ENCODE results near the gene ADAMTS8. TPM values are rescaled to one million over a fixed set of nuclear protein-coding genes. Genes with fewer than 3 reads are reported as not detected.

ADAMTS8 gene
- total and polyA plus RNA-seq, 10 donors, result 0.30 to 2.5 (median 0.73) TPM; not detected in 1

DNA sequence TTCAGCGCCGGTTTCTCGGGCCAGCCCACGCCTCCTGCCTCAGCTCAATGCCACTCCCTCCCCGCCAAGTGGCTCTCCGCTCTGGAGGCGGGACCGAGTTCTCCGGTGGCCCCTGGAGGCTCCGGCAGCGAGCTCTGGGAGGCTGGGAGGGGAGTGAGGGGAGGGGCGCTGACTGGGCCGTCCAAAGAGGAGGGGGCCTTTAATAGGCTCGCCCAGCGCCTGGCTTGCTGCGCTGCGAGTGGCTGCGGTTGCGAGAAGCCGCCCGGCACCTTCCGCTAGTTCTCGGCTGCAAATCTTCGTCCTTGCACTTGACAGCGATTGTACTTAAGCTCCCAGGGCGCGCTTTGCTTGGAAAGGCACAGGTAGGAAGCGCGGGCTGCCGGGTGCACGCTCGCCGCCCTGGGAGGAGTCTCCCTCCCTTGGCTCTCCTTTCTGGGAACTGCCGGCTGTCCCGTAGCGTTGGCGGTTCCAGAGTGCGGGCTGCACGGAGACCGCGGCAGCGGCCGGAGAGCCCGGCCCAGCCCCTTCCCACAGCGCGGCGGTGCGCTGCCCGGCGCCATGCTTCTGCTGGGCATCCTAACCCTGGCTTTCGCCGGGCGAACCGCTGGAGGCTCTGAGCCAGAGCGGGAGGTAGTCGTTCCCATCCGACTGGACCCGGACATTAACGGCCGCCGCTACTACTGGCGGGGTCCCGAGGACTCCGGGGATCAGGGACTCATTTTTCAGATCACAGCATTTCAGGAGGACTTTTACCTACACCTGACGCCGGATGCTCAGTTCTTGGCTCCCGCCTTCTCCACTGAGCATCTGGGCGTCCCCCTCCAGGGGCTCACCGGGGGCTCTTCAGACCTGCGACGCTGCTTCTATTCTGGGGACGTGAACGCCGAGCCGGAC is 20.3 kb upstream of the ADAMTS8 start, which contains the start of gene ADAMTS15:
Gene ADAMTS15 (plus strand): TSS at position 230 of the 894 bp plus-strand sequence. CDS start 329 bp downstream, at position 559.
- H3K36me3 ChIP-seq, result no peaks in the 10 kb centered on the region
- H3K4me1 ChIP-seq, result peaks cover 13 to 31% (median 21%) of the 10 kb centered on the region in 6 donors
- WGBS, 5 donors, result 0 to 2% (median 1%) methylated on average over 31 to 75 of the region's 75 CpGs
- peak within 1 kb of the TSS; percentile 35 to 70 (median 44) for H3K4me3 ChIP-seq
- H3K9me3 ChIP-seq, result no peaks in the 10 kb centered on the region
- no peak for DNase-seq
- intact Hi-C loops (cut with DNase I; ENCODE audit: low total_unique reads), result no loop called here
- peak; percentile 41 to 80 (median 75) for TF ChIP-seq POLR2AphosphoS5 (IDR thresholded peaks at IDR 0.05)
- TF ChIP-seq POLR2A (IDR thresholded peaks at IDR 0.05), result no peak
- peaks cover 0 to 66% (median 27%) of the 10 kb centered on the region in 7 donors for H3K27me3 ChIP-seq (replicated peaks in 1 of 7)
- H3K27ac ChIP-seq, result peak within 1 kb of the TSS in 5 of 8 donors; percentile 31 to 61 (median 49)

DNA sequence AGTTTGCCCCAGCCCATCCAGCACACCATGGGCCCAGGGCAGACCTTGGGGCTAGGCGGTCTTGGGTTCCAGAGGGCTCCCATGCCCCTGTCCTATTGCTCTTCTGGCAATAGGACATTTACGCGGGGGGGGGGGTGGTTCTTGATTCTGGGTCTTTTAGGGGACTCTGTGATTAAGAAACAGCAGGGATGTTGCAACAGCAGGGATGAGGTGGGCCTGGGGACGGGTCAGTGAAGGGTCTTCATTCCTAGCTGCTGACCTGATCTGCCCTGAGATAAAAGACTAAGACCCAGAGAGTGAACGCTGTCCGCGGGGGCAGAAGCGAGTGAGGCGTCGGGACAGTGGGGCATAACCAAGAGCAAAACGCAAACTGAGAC is 19.6 kb upstream of the ADAMTS8 start:
- Histone ChIP-seq H3K27ac (peak overlapping the region in 1 of 8 donors; percentile 61), H3K36me3 (no peaks in the 10 kb centered on the region), H3K9me3 (no peaks in the 10 kb centered on the region), H3K27me3 (replicated peaks in 1 of 7) (peaks cover 0 to 66% (median 27%) of the 10 kb centered on the region in 7 donors), H3K4me1 (peaks cover 13 to 31% (median 21%) of the 10 kb centered on the region in 6 donors), H3K4me3 (peak overlapping the region in 6 of 8 donors; percentile 42 to 70 (median 46))
- intact Hi-C loops (cut with DNase I; ENCODE audit: low total_unique reads), result no loop called here
- TF ChIP-seq, protein P1, sequence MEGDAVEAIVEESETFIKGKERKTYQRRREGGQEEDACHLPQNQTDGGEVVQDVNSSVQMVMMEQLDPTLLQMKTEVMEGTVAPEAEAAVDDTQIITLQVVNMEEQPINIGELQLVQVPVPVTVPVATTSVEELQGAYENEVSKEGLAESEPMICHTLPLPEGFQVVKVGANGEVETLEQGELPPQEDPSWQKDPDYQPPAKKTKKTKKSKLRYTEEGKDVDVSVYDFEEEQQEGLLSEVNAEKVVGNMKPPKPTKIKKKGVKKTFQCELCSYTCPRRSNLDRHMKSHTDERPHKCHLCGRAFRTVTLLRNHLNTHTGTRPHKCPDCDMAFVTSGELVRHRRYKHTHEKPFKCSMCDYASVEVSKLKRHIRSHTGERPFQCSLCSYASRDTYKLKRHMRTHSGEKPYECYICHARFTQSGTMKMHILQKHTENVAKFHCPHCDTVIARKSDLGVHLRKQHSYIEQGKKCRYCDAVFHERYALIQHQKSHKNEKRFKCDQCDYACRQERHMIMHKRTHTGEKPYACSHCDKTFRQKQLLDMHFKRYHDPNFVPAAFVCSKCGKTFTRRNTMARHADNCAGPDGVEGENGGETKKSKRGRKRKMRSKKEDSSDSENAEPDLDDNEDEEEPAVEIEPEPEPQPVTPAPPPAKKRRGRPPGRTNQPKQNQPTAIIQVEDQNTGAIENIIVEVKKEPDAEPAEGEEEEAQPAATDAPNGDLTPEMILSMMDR (IDR thresholded peaks at IDR 0.05 in 8 of 11, conservative IDR thresholded peaks at IDR 0.05 in 3 of 11), result no peak
- TF ChIP-seq POLR2AphosphoS5 (IDR thresholded peaks at IDR 0.05) (no peak), POLR2A (IDR thresholded peaks at IDR 0.05) (no peak)
- WGBS, 5 donors, result 8 to 16% (median 11%) methylated on average over 11 of the region's 11 CpGs
- DNase-seq, result peak; percentile 25

DNA sequence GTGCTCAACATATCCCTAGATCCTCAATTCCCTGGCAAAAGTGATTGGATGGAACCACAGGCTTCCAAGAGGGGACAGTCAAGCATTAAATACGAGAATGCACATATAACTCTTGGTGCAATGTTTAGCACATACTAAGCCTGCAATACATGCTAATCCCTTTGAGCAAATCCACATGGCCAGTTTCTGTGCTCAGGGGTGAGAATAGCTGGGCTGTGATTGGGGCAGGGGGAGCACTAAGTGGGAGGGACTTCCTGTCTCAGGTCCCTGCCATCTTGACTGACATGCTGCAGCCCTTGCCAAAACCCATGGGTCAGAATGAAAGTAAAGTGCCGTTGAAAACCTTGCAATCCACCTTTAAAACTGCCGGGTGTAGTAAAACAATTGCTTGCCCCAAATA is 17.4 kb upstream of the ADAMTS8 start:
- Histone ChIP-seq H3K9me3 (peaks cover 0 to 4% (median 0%) of the 10 kb centered on the region in 8 donors), H3K4me3 (no peak overlapping the region), H3K27ac (no peak overlapping the region), H3K27me3 (replicated peaks in 1 of 7) (peaks cover 0 to 49% (median 27%) of the 10 kb centered on the region in 7 donors), H3K4me1 (peaks cover 13 to 26% (median 21%) of the 10 kb centered on the region in 6 donors), H3K36me3 (no peaks in the 10 kb centered on the region)
- intact Hi-C loops (cut with DNase I; ENCODE audit: low total_unique reads), result no loop called here
- TF ChIP-seq POLR2A (IDR thresholded peaks at IDR 0.05), result no peak
- no peak for DNase-seq
- 71 to 92% (median 86%) methylated on average over 3 of the region's 3 CpGs for WGBS, 5 donors

DNA sequence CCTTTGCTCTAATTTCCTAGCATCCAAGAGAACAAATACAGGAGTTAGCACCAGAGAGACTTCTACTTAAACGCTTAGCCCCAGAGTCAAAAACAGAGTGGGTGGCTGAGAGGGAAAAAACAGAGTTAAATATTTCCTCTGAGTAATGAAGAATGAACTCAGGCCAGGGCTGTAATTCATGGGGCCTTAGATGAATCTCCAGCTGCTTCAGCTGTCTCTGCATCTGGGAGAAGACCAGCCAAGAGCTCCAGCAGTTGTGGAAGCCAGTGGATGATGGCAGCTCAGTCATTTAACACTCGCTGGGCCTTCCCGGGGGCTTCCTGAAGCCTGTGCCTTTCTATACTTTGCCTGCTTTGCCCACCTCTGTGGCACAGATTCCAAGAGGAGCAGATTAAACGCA is 14.3 kb upstream of the ADAMTS8 start:
- Histone ChIP-seq H3K4me3 (no peak overlapping the region), H3K27me3 (replicated peaks in 1 of 7) (peaks cover 0 to 19% (median 0%) of the 10 kb centered on the region in 7 donors), H3K36me3 (no peaks in the 10 kb centered on the region), H3K9me3 (peaks cover 0 to 4% (median 0%) of the 10 kb centered on the region in 8 donors), H3K4me1 (peaks cover 0 to 11% (median 2%) of the 10 kb centered on the region in 6 donors), H3K27ac (no peak overlapping the region)
- intact Hi-C loops (cut with DNase I; ENCODE audit: low total_unique reads), result no loop called here
- TF ChIP-seq POLR2AphosphoS5 (IDR thresholded peaks at IDR 0.05) (no peak), POLR2A (IDR thresholded peaks at IDR 0.05) (no peak)
- TF ChIP-seq, protein P1 (IDR thresholded peaks at IDR 0.05 in 8 of 11, conservative IDR thresholded peaks at IDR 0.05 in 3 of 11), result no peak
- 78 to 87% (median 81%) methylated on average over 4 of the region's 4 CpGs for WGBS, 5 donors
- no peak for DNase-seq

DNA sequence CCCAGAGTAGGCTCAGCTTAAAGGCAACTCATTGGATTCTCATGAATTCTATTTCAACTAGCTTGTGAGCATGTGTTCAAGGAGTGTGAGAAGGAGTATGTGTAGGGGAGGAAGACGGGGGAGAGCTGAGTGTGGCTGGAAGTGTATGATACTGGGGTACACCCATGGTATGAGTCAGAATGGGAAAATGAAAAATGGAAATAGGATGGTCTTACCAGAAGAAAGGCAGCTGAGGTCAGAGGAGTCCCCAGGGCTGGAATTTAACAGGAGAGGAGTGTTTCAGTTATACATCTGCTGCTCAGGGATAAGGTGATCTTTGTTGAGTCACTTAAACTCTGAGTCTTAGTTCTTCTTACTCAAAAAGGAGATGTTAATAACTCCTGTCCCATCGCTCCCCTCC is 13.3 kb upstream of the ADAMTS8 start:
- peaks cover 0 to 4% (median 0%) of the 10 kb centered on the region in 8 donors for H3K9me3 ChIP-seq
- TF ChIP-seq POLR2A (IDR thresholded peaks at IDR 0.05) (no peak), POLR2AphosphoS5 (IDR thresholded peaks at IDR 0.05) (no peak)
- TF ChIP-seq, protein P1 (IDR thresholded peaks at IDR 0.05 in 8 of 11, conservative IDR thresholded peaks at IDR 0.05 in 3 of 11), result no peak
- 63 to 96% (median 91%) methylated on average over 2 of the region's 2 CpGs for WGBS, 5 donors
- peaks cover 0 to 11% (median 2%) of the 10 kb centered on the region in 6 donors for H3K4me1 ChIP-seq
- peaks cover 0 to 10% (median 0%) of the 10 kb centered on the region in 7 donors for H3K27me3 ChIP-seq (replicated peaks in 1 of 7)
- intact Hi-C loops (cut with DNase I; ENCODE audit: low total_unique reads), result no loop called here
- H3K27ac ChIP-seq, result no peak overlapping the region
- no peaks in the 10 kb centered on the region for H3K36me3 ChIP-seq
- DNase-seq, result no peak
- H3K4me3 ChIP-seq, result no peak overlapping the region

Data from spleen (tissue), 11 donors.